ES-I3 (cell line): ENCODE measurements around the gene CLIP4.

ENCODE experiments used
- H3K36me3 ChIP-seq: 2 replicates; pipeline ENCODE4 v1.6.1; 2013; ENCODE audit warnings: mild to moderate bottlenecking, low read length, control low read depth, moderate library complexity; ENCODE audit not compliant: insufficient read depth
- H3K4me1 ChIP-seq: 2 replicates; pipeline ENCODE4 v1.6.1; 2013; ENCODE audit warnings: mild to moderate bottlenecking, control low read depth, low read length; ENCODE audit not compliant: insufficient read depth
- H3K9ac ChIP-seq: 2 replicates; pipeline ENCODE4 v1.6.1; 2013; ENCODE audit warnings: low read depth, mild to moderate bottlenecking, low read length, moderate library complexity
- H3K9me3 ChIP-seq: 2 replicates; pipeline ENCODE4 v1.6.1; 2013; ENCODE audit warnings: mild to moderate bottlenecking, low read length, moderate library complexity; ENCODE audit not compliant: control insufficient read depth, insufficient read depth

Gene CLIP4

GRCh38 chr2:29114946-29115609, at the start of gene CLIP4:
CLIP4 (plus strand) TSS chr2:29115415; CDS start chr2:29121389, 5,974 bp downstream.
- Histone ChIP-seq H3K4me1 (no peaks in the 10 kb centered on the region), H3K36me3 (no peaks in the 10 kb centered on the region), H3K9ac (peak within 1 kb of the TSS; percentile 66; the same call in 1 of the 2 replicates), H3K9me3 (no peaks in the 10 kb centered on the region)

GRCh38 chr2:29066271-29066860, 48.8 kb upstream of the CLIP4 start:
- H3K4me1 ChIP-seq = peaks cover 3% of the 10 kb centered on the region; the same call in 1 of the 2 replicates
- no peaks in the 10 kb centered on the region for H3K9me3 ChIP-seq
- H3K9ac ChIP-seq = no peak overlapping the region
- H3K36me3 ChIP-seq = no peaks in the 10 kb centered on the region

- Histone ChIP-seq H3K9me3 (no peaks in the 10 kb centered on the region), H3K4me1 (peaks cover 3% of the 10 kb centered on the region; the same call in 1 of the 2 replicates), H3K36me3 (no peaks in the 10 kb centered on the region), H3K9ac (no peak overlapping the region)
Observed at GRCh38 chr2:29066997-29067605, 48.1 kb upstream of the CLIP4 start.

GRCh38 chr2:29068513-29068912, 46.7 kb upstream of the CLIP4 start:
- H3K9ac ChIP-seq = no peak overlapping the region
- H3K9me3 ChIP-seq = no peaks in the 10 kb centered on the region
- H3K36me3 ChIP-seq = no peaks in the 10 kb centered on the region
- peaks cover 3% of the 10 kb centered on the region; the same call in 1 of the 2 replicates for H3K4me1 ChIP-seq

- H3K9me3 ChIP-seq = no peaks in the 10 kb centered on the region
- H3K36me3 ChIP-seq = no peaks in the 10 kb centered on the region
- no peaks in the 10 kb centered on the region for H3K4me1 ChIP-seq
- H3K9ac ChIP-seq = no peak overlapping the region
Observed at GRCh38 chr2:29070526-29070925, 44.7 kb upstream of the CLIP4 start.

GRCh38 chr2:29071032-29071975, 43.9 kb upstream of the CLIP4 start:
- no peaks in the 10 kb centered on the region for H3K4me1 ChIP-seq
- no peaks in the 10 kb centered on the region for H3K9me3 ChIP-seq
- H3K36me3 ChIP-seq = no peaks in the 10 kb centered on the region
- no peak overlapping the region for H3K9ac ChIP-seq

GRCh38 chr2:29072251-29072650, 43.0 kb upstream of the CLIP4 start:
- H3K9me3 ChIP-seq = no peaks in the 10 kb centered on the region
- H3K36me3 ChIP-seq = no peaks in the 10 kb centered on the region
- H3K4me1 ChIP-seq = no peaks in the 10 kb centered on the region
- H3K9ac ChIP-seq = no peak overlapping the region

- Histone ChIP-seq H3K9me3 (no peaks in the 10 kb centered on the region), H3K4me1 (no peaks in the 10 kb centered on the region), H3K36me3 (no peaks in the 10 kb centered on the region), H3K9ac (no peak overlapping the region)
Observed at GRCh38 chr2:29072971-29073725, 42.1 kb upstream of the CLIP4 start.

GRCh38 chr2:29073933-29074332, 41.3 kb upstream of the CLIP4 start:
- Histone ChIP-seq H3K4me1 (no peaks in the 10 kb centered on the region), H3K9me3 (no peaks in the 10 kb centered on the region), H3K9ac (no peak overlapping the region)

GRCh38 chr2:29074411-29074810, 40.8 kb upstream of the CLIP4 start, which contains the start of gene PCARE:
PCARE (minus strand) TSS chr2:29074523; CDS start chr2:29074261, 262 bp downstream.
- Histone ChIP-seq H3K36me3 (no peaks in the 10 kb centered on the region), H3K9me3 (no peaks in the 10 kb centered on the region)

More at GRCh38 chr2:29073933-29074332, 41.3 kb upstream of the CLIP4 start:
- H3K36me3 ChIP-seq = no peaks in the 10 kb centered on the region

GRCh38 chr2:29075894-29076705, 39.1 kb upstream of the CLIP4 start:
- Histone ChIP-seq H3K9me3 (peaks cover 6% of the 10 kb centered on the region; the same call in 1 of the 2 replicates), H3K4me1 (no peaks in the 10 kb centered on the region), H3K36me3 (no peaks in the 10 kb centered on the region), H3K9ac (no peak overlapping the region)

More at GRCh38 chr2:29074411-29074810, 40.8 kb upstream of the CLIP4 start, which contains the start of gene PCARE:
- no peak within 1 kb of the TSS for H3K9ac ChIP-seq
- H3K4me1 ChIP-seq = no peaks in the 10 kb centered on the region

GRCh38 chr2:29079887-29080286, 35.3 kb upstream of the CLIP4 start:
- Histone ChIP-seq H3K9ac (no peak overlapping the region), H3K36me3 (no peaks in the 10 kb centered on the region), H3K4me1 (no peaks in the 10 kb centered on the region), H3K9me3 (peaks cover 6% of the 10 kb centered on the region; the same call in 1 of the 2 replicates)
